ENCODE data around the gene PGAM2.

The PGAM2 gene

GRCh38 chr7:44084701-44085100 lies 19.3 kb upstream of the PGAM2 start:
- no peak for ATAC-seq
- TF ChIP-seq OSR1 (CRISPR knock-in tag; IDR thresholded peaks at IDR 0.05) (no peak), POU6F1 (CRISPR knock-in tag; IDR thresholded peaks at IDR 0.05; ENCODE audit: borderline replicate concordance, low read depth) (no peak), ESRRG (CRISPR knock-in tag; IDR thresholded peaks at IDR 0.05) (no peak), TSHZ2 (CRISPR knock-in tag; IDR thresholded peaks at IDR 0.05) (no peak), BACH2 (CRISPR knock-in tag; IDR thresholded peaks at IDR 0.05; ENCODE audit: borderline replicate concordance) (no peak), ZNF70 (CRISPR knock-in tag; IDR thresholded peaks at IDR 0.05) (no peak), ZNF8 (CRISPR knock-in tag; IDR thresholded peaks at IDR 0.05) (no peak)

GRCh38 chr7:44083796-44084195 lies 18.4 kb upstream of the PGAM2 start:
- TF ChIP-seq ZNF8 (CRISPR knock-in tag; IDR thresholded peaks at IDR 0.05) = no peak
- TF ChIP-seq CSRNP3 (CRISPR knock-in tag; IDR thresholded peaks at IDR 0.05) = no peak
- no peak for TF ChIP-seq GLIS3 (CRISPR knock-in tag; IDR thresholded peaks at IDR 0.05)
- no peak for TF ChIP-seq ZC3H10 (CRISPR knock-in tag; IDR thresholded peaks at IDR 0.05)
- TF ChIP-seq ARNTL (CRISPR knock-in tag; IDR thresholded peaks at IDR 0.05; ENCODE audit: borderline replicate concordance, low read depth) = no peak
- TF ChIP-seq TOX (CRISPR knock-in tag; IDR thresholded peaks at IDR 0.05; ENCODE audit: borderline replicate concordance) = no peak
- TF ChIP-seq CSDC2 (CRISPR knock-in tag; IDR thresholded peaks at IDR 0.05) = no peak
- no peak for TF ChIP-seq POU6F1 (CRISPR knock-in tag; IDR thresholded peaks at IDR 0.05; ENCODE audit: borderline replicate concordance, low read depth)
- TF ChIP-seq ZNF70 (CRISPR knock-in tag; IDR thresholded peaks at IDR 0.05) = no peak
- TF ChIP-seq ESRRG (CRISPR knock-in tag; IDR thresholded peaks at IDR 0.05) = no peak
- no peak for TF ChIP-seq SNAI2 (CRISPR knock-in tag; IDR thresholded peaks at IDR 0.05)
- TF ChIP-seq ZNF565 (CRISPR knock-in tag; conservative IDR thresholded peaks at IDR 0.05; ENCODE audit: low read depth) = no peak
- TF ChIP-seq BACH2 (CRISPR knock-in tag; IDR thresholded peaks at IDR 0.05; ENCODE audit: borderline replicate concordance) = no peak
- no peak for TF ChIP-seq ISL1 (CRISPR knock-in tag; IDR thresholded peaks at IDR 0.05)
- no peak for TF ChIP-seq TSHZ2 (CRISPR knock-in tag; IDR thresholded peaks at IDR 0.05)
- no peak for TF ChIP-seq OSR1 (CRISPR knock-in tag; IDR thresholded peaks at IDR 0.05)
- no peak for TF ChIP-seq CREB5 (CRISPR knock-in tag; IDR thresholded peaks at IDR 0.05; ENCODE audit: low read depth)
- TF ChIP-seq TCF4 (CRISPR knock-in tag; IDR thresholded peaks at IDR 0.05; ENCODE audit: borderline replicate concordance) = no peak
- no peak for ATAC-seq

Measured in SK-N-SH treated with all-trans-retinoic acid at 6 μM for 48 hours (cell line).